DMS79 (cell line): ENCODE results near the gene CTBP1.

ENCODE experiments used
- DNase-seq: peaks from one replicate; lab custom pipeline; 2025; lab: John Stamatoyannopoulos, UW

The CTBP1 gene

DNA sequence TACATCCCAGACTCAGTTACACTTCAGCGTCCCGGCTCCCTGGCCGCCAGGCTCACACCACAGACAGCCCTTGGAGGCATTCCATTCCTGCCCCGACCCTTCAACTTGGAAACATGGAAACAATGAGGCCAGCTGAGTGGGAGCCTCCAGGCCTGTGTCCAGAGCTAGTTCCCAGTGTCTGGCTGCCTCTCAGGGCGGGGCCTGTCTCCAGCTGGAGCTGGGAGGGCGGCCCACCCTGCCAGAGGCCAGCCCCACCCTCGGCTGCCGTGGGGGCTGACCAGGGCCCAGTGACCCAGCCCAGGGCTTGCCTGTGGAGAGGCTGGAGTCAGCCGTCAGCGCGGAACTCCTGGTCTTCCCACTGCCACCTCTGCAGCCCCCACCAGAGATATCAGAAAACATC, 39.1 kb downstream of the CTBP1 start:
- DNase-seq = no peak

DNA sequence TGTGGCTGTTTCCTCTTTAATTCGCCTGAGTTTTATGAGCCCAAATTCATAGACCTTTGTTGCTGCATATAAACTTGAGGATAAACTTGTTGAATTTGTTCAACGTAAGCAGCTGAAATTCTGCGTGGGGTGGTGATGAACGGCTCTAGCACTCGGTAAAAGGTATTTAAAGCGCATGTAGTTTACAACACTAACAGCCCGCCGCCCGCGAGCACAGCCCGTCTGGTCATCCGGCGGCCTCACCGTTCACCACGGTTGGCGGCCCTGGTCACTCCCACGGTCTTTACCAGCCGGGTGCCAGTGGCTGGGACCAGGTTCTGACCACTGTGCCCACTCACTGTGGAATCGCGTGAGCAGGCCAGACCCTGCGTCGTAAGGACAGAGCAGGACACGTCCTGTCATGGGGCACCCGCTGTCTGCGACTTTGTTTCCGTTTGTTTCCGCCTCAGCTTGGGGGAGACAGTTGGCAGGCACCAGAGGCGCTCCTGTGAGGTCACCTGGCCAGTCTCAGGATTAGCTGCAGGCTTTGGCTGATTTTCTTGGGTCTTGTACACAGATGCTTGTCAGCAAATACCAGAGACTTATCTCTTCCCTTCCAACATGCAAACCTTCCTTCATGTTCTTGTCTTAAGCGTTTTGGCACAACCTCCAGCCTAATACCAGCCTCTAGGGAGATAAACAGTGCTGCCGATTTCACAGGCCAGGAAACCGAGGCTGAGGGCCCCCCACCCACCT, 39.8 kb downstream of the CTBP1 start:
- DNase-seq = no peak

GRCh38 chr4:1208266-1208961, 40.5 kb downstream of the CTBP1 start:
- DNase-seq = no peak

- DNase-seq = no peak
Measured at GRCh38 chr4:1207603-1208265, 41.2 kb downstream of the CTBP1 start.

- DNase-seq = no peak
Measured at GRCh38 chr4:1207157-1207470, 41.8 kb downstream of the CTBP1 start.

- no peak for DNase-seq
Measured at GRCh38 chr4:1206299-1207156, 42.4 kb downstream of the CTBP1 start.

- no peak for DNase-seq
Measured at GRCh38 chr4:1205586-1206298, 43.2 kb downstream of the CTBP1 start.

GRCh38 chr4:1204828-1205585, 43.9 kb downstream of the CTBP1 start:
- no peak for DNase-seq

GRCh38 chr4:1204286-1204827, 44.6 kb downstream of the CTBP1 start:
- DNase-seq = no peak

- no peak for DNase-seq
Measured at GRCh38 chr4:1203026-1203616, 45.8 kb downstream of the CTBP1 start.

- no peak for DNase-seq
Measured at GRCh38 chr4:1202526-1203011, 46.4 kb downstream of the CTBP1 start.

DNA sequence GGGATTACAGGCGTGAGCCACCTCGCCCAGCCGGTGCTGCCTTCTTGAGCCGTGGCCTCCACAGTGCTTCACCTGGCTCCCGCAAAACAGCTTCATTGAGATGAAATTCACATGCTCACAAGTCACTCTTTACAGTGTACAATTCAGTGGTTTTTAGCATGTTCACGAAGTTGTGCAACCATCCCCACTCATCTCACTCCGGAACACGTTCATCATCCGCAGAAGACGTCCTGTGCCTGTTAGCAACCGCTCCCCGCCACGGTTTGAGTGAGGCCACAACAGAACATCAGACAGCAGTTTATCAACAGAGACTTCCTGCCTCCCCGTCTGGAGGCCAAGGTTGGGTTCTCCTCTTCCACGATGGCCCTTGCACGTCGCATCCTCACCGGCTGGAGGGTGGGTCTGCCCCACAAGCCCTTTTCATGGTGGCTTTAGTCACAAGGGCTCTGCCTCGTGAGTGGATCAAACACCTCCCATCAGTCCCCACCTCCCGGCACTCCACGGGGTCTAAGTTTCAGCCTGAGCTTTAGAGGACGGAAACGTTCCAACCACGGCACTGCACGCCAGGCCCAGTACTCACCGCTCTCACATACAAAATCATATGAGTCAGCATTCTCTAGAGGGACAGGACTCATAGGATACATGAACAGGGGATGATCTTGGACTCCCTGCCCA, 46.9 kb downstream of the CTBP1 start:
- DNase-seq = no peak

DNA sequence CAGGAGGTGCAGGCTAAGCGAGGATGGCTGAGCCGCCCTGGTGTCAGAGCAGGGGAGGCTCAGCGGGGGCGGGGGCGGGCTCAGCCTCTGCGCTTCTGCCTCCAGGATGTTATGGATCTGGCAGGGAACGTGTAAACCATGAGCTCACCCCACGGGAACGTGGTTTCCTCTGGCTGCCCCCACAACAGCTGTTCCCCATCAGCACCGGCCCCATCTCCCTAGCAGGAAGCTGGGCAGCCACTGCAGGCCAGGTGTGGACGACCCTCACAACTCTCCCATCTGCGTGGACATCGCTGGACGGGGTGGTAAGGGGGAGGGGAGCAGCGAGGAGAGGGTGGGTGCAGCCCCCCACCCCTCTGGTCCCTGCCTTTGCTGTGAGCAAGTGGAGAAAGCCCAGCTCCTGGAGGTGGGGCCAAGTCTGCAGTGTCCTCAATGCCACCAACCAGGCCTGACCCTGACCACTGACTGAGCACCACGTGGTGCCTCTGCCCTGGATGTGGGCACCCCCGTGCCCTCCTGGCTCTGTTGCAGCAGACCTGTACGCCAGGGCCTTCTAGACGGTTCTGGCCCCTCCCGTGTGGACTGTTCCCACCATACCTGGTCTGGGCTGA, 48.4 kb downstream of the CTBP1 start:
- DNase-seq = no peak

GRCh38 chr4:1199556-1200331, 49.2 kb downstream of the CTBP1 start:
- DNase-seq = no peak

- no peak for DNase-seq
Measured at GRCh38 chr4:1198098-1198844, 50.7 kb downstream of the CTBP1 start.

DNA sequence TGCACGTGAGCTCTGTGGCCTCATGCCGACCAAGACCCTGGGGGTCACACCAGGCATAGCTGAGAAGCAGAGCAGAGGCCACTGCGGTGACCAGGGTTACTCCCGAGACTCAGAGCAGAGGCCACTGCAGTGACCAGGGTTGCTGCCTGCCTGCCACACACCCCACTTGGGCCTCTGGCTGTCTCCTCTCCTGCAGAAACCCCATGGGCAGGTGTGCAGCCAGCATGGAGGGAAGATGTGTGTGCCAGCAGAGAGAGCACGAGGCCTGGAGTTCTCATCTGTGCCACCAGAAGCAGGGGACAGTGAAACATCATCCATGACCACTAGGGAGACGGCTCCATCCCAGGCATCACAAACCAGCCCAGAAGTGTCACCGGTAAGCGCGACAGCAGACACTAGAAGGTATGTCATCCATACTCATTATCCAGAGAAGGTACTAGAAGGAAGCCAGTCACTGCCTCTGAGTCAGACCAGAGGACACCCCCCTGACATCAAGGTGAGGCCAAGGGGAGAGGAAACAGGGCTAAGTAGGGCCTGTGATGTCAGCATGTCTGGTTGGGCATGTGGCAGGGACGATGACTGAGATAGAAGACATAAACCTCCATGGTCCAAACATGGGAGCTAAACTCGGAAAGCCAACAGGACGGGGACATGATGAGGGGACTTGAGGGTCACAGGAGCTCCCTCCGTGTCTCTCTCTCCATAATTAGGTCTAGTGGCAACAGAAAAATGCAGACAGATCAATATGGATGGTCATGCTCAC, 52.3 kb downstream of the CTBP1 start:
- DNase-seq = no peak

- no peak for DNase-seq
Measured at GRCh38 chr4:1195891-1196401, 53.0 kb downstream of the CTBP1 start.
